GM18951 (cell line): ENCODE measurements around the gene VPS35.
"Not testable (repeated sequence)": the region's sequence is repeated elsewhere in the genome, so short reads cannot be mapped to it uniquely, and the experiment has no call there.

Experiments used
- POLR2A ChIP-seq: IDR thresholded peaks from 4 replicates; pipeline ENCODE4 v1.6.1; 2011; ENCODE audit warnings: mild to moderate bottlenecking; ENCODE audit not compliant: insufficient read length, insufficient read depth; ENCODE audit errors: extremely low read depth
- in situ Hi-C: fragments of 300-500 bp; cut with MboI; formaldehyde crosslinking; loops from one replicate; pipeline ENCODE4 v1.12.0; 2022; ENCODE audit warnings: low sequenced_read_pairs, mixed read lengths, inconsistent platforms; ENCODE audit not compliant: unreplicated experiment

VPS35 gene

GRCh38 chr16:46673320-46674013 is 15.5 kb downstream of the VPS35 start:
- no peak for TF ChIP-seq POLR2A

GRCh38 chr16:46662123-46662522 is 26.9 kb downstream of the VPS35 start:
- in situ Hi-C loops, result no loop called here
- no peak for TF ChIP-seq POLR2A

More at GRCh38 chr16:46673320-46674013, 15.5 kb downstream of the VPS35 start:
- in situ Hi-C loops, result loop anchor here (10.0 kb wide), 1 partner anchor 241 kb away; no protein-coding TSS in a partner anchor

GRCh38 chr16:46658925-46659324 is 30.1 kb downstream of the VPS35 start:
- no peak for TF ChIP-seq POLR2A
- in situ Hi-C loops, result no loop called here

- in situ Hi-C loops, result no loop called here
These were observed 37.7 kb downstream of the VPS35 start for GRCh38 chr16:46651305-46651704.

GRCh38 chr16:46650254-46650623 is 38.7 kb downstream of the VPS35 start:
- TF ChIP-seq POLR2A, result no peak

More at GRCh38 chr16:46651305-46651704, 37.7 kb downstream of the VPS35 start:
- TF ChIP-seq POLR2A, result no peak

GRCh38 chr16:46649588-46650253 is 39.3 kb downstream of the VPS35 start:
- in situ Hi-C loops, result no loop called here
- no peak for TF ChIP-seq POLR2A

More at GRCh38 chr16:46650254-46650623, 38.7 kb downstream of the VPS35 start:
- in situ Hi-C loops, result no loop called here

- TF ChIP-seq POLR2A, result no peak
- in situ Hi-C loops, result no loop called here
These were observed 40.3 kb downstream of the VPS35 start for GRCh38 chr16:46648656-46649055.

- in situ Hi-C loops, result no loop called here
- no peak for TF ChIP-seq POLR2A
These were observed 49.7 kb downstream of the VPS35 start for GRCh38 chr16:46638947-46639925.

- in situ Hi-C loops, result no loop called here
- no peak for TF ChIP-seq POLR2A
These were observed 55.9 kb downstream of the VPS35 start for GRCh38 chr16:46632778-46633733.

- in situ Hi-C loops, result no loop called here
- no peak for TF ChIP-seq POLR2A
These were observed 59.4 kb downstream of the VPS35 start for GRCh38 chr16:46629331-46630219.

GRCh38 chr16:46627746-46628145 is 61.2 kb downstream of the VPS35 start:
- TF ChIP-seq POLR2A, result no peak
- in situ Hi-C loops, result no loop called here

- in situ Hi-C loops, result not testable (repeated sequence)
These were observed 62.3 kb downstream of the VPS35 start for GRCh38 chr16:46626681-46627080.

- in situ Hi-C loops, result not testable (repeated sequence)
These were observed 64.1 kb downstream of the VPS35 start for GRCh38 chr16:46624862-46625261.

- in situ Hi-C loops, result not testable (repeated sequence)
These were observed 65.3 kb downstream of the VPS35 start for GRCh38 chr16:46623707-46624106.

GRCh38 chr16:46623246-46623645 is 65.7 kb downstream of the VPS35 start:
- in situ Hi-C loops, result not testable (repeated sequence)
